ENCODE results near the gene AIPL1. TPM values are rescaled to one million over a fixed set of nuclear protein-coding genes. Genes with fewer than 3 reads are reported as not detected.
"Not testable (repeated sequence)": the region's sequence is repeated elsewhere in the genome, so short reads cannot be mapped to it uniquely, and the experiment has no call there.

Gene AIPL1, protein sequence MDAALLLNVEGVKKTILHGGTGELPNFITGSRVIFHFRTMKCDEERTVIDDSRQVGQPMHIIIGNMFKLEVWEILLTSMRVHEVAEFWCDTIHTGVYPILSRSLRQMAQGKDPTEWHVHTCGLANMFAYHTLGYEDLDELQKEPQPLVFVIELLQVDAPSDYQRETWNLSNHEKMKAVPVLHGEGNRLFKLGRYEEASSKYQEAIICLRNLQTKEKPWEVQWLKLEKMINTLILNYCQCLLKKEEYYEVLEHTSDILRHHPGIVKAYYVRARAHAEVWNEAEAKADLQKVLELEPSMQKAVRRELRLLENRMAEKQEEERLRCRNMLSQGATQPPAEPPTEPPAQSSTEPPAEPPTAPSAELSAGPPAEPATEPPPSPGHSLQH
- not detected for polyA plus RNA-seq (2013, experiment 1 of 2; ENCODE audit: insufficient read length)
- not detected for polyA plus RNA-seq (2013, experiment 2 of 2; ENCODE audit: insufficient read length)

DNA sequence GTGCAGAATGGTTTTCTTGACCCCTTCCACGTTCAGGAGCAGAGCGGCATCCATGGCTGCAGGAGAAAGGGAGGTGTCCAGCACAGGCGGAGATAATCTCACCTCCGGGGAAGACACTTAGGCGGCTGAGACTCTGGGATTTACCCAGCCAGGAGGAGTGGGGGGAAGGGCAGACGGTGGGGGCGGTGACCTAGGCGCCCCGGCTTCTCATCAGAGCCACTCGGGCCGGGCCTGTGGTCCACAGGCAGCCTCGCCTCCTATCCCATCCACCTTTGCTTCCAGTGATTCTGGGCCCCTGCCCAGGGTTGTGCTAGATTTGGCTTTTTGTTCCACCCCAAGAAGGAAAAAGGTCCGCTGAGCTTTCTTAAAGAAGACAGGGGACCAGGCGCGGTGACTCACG, at the start of gene AIPL1:
Gene AIPL1 (minus strand): TSS at position 71 of the 400 bp plus-strand sequence. CDS start 17 bp downstream, at position 54.
- no peak for DNase-seq

- DNase-seq: no peak
Observed at GRCh38 chr17:6483507-6483906, 48.6 kb upstream of the AIPL1 start.

- DNase-seq: not testable (repeated sequence)
Observed at GRCh38 chr17:6482796-6483195, 47.9 kb upstream of the AIPL1 start.

DNA sequence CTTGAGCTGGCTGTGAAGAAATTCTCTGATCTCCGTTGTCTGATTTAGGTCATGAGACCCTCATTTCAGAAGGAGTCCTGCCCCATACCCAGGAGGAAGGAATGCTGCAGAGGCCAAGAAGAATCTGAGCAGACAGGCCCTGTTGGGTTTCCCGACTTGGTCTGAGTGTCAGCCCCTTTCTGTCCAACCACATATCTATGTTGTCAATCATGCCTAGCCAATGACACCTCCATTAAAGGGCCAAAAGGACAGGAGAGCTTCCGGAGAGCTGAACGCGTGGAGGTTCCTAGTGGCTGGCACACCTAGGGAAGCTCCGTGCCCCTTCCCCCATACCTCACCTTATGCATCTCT, 47.2 kb upstream of the AIPL1 start:
- no peak for DNase-seq

- DNase-seq: no peak
Observed at GRCh38 chr17:6480303-6480675, 45.4 kb upstream of the AIPL1 start.

DNA sequence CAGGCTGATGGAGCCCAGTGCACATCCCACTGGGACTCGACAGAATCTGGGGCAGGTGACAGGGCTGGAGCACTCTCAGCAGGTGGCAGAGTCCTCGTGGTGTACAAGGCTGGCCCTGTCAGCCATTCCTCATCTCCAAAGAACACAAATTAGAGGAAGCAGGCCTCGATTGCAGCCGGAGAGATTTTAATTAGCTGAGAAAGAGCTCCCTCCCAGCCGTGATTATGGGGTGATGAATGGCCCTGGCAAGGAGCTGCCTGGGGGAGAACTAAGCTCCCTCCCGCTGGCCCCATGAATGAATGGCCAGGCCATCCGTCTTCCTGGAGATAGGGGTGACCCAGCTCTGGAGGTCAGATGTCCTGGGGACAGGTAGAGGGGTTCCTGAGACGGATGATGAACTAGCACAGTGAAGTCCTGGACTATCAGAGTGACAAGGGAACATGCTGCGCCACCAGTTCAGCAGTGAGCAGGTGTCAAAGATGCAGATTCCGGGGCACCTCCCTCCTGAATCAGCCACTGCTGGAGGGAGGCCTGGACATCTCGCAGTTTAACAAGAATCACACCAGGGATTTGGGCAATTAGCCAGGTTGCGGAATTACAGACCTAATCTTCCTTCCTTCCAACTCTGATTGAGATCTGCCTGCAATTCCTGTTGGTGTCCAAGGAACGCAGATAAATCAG, 44.8 kb upstream of the AIPL1 start:
- no peak for DNase-seq

GRCh38 chr17:6478486-6478885, 43.6 kb upstream of the AIPL1 start:
- DNase-seq: no peak

DNA sequence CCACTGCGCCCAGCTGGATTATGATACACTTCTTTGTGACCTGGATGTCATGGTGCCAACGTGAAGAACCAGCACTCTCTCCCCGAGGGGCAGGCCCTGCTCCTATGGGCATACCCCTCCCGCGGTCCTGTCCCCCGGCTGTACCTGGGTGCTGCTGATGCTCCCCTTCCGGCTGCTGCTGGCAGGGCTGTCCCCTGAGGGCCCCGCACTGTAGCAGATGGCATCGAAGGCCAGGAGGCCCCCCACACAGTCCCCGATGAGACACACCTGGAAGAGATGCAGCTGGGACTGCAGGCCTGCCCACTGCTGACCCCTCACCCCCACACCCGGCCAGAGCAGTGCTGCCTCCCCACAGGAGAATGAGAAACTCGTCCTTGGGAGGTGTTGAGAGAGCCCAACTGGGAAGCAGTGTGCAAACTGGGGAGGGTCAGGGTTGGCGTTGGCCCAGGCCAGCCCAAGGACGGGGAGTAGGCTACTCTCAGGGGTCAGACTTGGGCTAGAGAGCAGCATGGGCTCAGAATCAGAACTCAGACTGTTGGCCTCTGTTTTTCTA, 43.0 kb upstream of the AIPL1 start:
- no peak for DNase-seq

DNA sequence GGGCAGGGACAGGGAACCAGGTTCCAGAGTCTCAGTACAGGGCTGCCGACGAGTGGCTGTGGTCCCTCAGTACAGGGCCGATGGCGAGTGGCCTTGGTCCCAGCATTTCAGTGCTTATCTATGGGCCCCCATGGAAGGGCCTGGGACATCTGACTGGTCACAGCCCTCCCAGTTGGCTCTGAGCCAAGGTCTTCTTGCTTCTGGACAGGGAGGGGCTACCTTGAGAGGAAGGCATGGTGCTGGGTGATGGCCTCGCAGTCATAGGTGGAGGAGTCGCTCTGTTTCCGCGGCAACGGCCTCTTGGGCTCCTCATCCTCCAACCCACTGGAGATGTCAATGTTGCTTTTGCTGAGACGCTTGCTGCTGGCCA, 41.9 kb upstream of the AIPL1 start:
- DNase-seq: no peak

- no peak for DNase-seq
Observed at GRCh38 chr17:6476076-6476809, 41.3 kb upstream of the AIPL1 start.

- DNase-seq: no peak
Observed at GRCh38 chr17:6475411-6475810, 40.5 kb upstream of the AIPL1 start.

DNA sequence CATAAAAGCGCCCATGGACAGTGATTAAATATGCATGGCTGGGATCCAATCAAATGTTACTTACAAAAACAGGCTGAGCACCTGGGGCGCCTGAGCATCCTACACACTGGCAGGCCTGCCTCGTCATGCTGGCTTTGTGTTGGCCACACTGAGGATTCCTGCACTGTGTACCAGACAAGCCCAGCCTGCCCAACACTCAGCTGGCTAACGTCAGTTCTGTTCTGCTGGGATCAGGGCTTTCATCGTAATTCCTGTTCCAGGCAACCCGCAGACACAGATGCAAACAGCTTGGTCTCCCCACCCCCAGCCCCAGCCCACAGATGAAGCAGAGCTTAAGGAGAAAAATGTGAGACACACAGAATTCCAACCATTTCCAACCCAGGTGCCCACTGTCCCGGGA, 40.0 kb upstream of the AIPL1 start:
- peak; percentile 45 for DNase-seq

DNA sequence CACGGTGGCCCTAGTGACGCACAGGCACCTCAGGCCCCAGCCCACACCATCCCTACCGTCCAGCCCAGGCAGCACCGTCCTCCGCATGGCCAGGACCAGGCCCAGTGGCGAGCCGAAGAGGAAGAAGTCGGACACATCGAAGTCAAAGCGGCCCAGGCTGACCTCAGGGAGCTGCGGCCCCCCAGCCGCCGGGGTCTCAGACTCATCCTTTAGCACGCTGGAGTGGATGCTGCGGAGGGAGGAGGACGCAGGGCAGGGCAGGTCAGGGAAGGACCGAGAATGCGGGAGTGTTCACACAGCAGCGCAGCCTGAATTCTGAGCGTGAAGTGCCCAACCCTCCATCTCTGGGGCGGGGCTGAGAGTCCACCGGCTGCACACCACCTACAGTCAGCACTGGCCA, 39.5 kb upstream of the AIPL1 start:
- DNase-seq: no peak

GRCh38 chr17:6473128-6473767, 38.3 kb upstream of the AIPL1 start:
- peak; percentile 58 for DNase-seq

GRCh38 chr17:6472517-6472916, 37.6 kb upstream of the AIPL1 start:
- no peak for DNase-seq

GRCh38 chr17:6471531-6472465, 36.9 kb upstream of the AIPL1 start:
- peak; percentile 66 for DNase-seq

DNA sequence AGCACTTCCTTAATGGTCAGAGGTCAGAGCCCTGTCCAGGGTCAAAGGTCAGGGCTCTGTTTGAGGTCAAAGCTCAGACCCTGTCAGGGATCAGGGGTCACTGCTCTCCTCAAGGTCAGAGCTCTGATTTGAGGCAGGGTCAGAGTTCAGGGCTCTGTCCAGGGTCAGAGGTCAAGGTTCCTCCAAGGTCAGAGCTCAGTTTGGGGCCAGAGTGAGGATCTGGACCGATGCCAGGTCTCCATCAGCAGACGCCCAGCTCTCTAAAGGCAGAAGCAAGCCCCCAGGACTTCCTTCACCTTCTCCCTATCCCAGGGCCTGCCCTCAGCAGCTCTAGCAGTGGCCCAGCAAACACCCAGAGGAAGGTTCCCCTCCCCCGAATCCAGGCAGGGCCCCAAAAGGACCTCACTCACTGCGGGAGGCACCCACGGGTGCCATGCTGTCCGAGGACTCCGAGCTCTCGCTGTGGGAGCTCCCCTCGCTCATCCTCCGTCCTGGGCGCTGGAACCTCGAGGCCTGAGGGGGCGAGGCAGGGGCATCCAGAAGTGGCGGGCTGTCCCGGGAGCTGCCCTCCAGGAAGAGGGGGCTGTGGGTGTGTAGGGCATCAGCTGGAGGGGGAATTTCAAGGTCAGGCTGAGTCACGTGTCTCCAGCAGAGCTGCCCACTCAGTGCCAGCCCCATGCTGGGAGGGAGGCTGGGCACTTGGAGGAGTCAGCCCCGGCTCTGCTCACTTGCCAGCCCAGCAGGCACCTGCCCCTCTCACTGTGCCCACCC, 36.0 kb upstream of the AIPL1 start:
- DNase-seq: no peak

DNA sequence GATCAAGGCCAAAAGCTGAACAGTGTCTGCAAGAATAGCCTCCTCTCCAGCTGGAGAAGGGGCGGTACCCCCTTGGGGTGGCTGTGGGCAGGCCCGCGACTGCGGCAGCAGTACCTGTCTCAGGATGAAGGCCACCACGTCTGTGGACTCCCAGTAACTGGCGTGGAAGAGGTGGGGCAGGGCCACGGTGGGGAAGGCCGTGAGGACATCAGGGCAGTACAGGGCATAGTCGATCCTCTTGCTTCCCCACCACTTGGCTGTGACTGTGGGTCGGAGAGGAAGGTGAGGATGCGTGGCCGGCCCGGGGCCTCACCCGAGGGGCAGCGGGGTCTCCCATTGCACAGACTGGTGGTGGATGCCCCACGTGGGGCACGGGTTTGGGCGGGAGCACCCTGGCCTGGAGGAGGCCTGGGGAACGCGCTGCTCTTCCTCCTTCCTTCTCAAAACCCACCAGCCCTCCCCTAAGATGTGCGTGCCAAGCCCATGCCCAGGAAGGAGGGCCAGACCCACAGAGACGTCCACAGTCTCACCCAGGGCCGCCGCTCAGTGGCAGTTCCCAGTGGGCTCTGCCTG, 35.3 kb upstream of the AIPL1 start:
- DNase-seq: no peak

DNA sequence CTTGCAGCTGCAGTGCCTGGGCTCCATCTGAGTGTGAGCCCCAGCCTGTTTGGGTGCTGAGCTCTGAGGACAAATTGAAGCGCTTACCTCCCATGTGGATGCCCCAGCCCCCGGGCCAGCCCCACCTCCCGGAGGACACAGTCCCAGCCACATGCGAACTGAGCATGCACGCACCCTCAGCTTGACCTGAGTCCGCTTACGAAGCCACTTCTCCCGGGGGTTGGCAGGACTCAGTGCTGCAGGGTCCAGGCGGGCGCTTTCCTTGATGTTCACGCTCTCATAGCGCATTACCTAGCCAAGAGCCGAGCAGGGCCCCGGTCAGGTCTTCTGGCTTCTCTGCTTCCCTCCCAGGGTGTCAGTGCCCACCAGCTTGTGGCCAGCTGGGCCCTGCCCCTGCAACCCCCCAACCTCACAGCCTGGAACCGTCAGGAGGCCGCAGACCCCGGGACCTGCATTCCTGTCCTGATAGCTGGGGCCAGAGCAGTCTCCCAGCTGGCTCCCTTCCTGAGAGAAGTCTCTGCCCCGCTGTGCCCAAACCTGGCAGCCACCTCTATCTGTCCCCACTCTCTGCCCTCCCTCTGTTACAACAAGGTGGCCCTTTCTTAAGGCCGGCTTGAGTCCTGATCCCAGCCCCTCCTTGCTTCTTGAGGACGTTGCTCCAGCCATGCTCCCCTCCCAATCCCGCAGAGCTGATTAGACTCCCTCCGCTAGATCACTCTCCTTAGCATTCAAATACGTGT, 33.3 kb upstream of the AIPL1 start:
- DNase-seq: no peak

- no peak for DNase-seq
Observed at GRCh38 chr17:6467567-6467966, 32.6 kb upstream of the AIPL1 start.

All from fibroblast of skin of abdomen (primary cell).